Endodermal cell (in vitro differentiated cells): ENCODE measurements around the gene PDXP. TPM values are rescaled to one million over a fixed set of nuclear protein-coding genes. Genes with fewer than 3 reads are reported as not detected.

Experiments
- DNase-seq: peaks from one replicate; pipeline ENCODE4 v3.0.0-alpha.2; 2017
- H3K27ac ChIP-seq: 2 replicates; pipeline ENCODE4 v1.5.1; 2013; ENCODE audit warnings: mild to moderate bottlenecking, low read depth, low read length, moderate library complexity
- H3K27me3 ChIP-seq: 2 replicates; pipeline ENCODE4 v1.6.1; 2013; ENCODE audit warnings: mild to moderate bottlenecking, low read length, moderate library complexity; ENCODE audit not compliant: insufficient read depth, control insufficient read depth, poor library complexity, severe bottlenecking
- H3K36me3 ChIP-seq: 2 replicates; pipeline ENCODE4 v1.7.0; 2013; ENCODE audit warnings: mild to moderate bottlenecking, low read length, moderate library complexity; ENCODE audit not compliant: control insufficient read depth, insufficient read depth
- H3K4me1 ChIP-seq: one replicate; pipeline ENCODE4 v1.7.0; 2013; ENCODE audit warnings: low read length; ENCODE audit not compliant: control insufficient read depth, insufficient read depth
- H3K4me3 ChIP-seq: 2 replicates; pipeline ENCODE4 v1.5.1; 2013; ENCODE audit warnings: mild to moderate bottlenecking, low read length, moderate library complexity
- H3K9ac ChIP-seq: 2 replicates; pipeline ENCODE4 v1.6.1; 2013; ENCODE audit warnings: mild to moderate bottlenecking, low read length, moderate library complexity; ENCODE audit not compliant: poor library complexity, severe bottlenecking; ENCODE audit errors: extremely low read depth
- H3K9me3 ChIP-seq: 2 replicates; pipeline ENCODE4 v1.6.1; 2013; ENCODE audit warnings: mild to moderate bottlenecking, low read length, moderate library complexity; ENCODE audit not compliant: control insufficient read depth
- H3K27ac Mint-ChIP-seq: 2 replicates; pipeline ENCODE4 v1.8.0; 2020; ENCODE audit warnings: mixed read lengths
- H3K27me3 Mint-ChIP-seq: 2 replicates; pipeline ENCODE4 v1.8.0; 2021; ENCODE audit warnings: mild to moderate bottlenecking, mixed read lengths; ENCODE audit not compliant: insufficient read depth
- H3K36me3 Mint-ChIP-seq: 2 replicates; pipeline ENCODE4 v1.8.0; 2020; ENCODE audit warnings: low read depth, mixed read lengths
- H3K4me1 Mint-ChIP-seq: 2 replicates; pipeline ENCODE4 v1.8.0; 2020; ENCODE audit warnings: mixed read lengths
- H3K4me3 Mint-ChIP-seq: 2 replicates; pipeline ENCODE4 v1.8.0; 2020; ENCODE audit warnings: mild to moderate bottlenecking, moderate library complexity, mixed read lengths
- H3K9me3 Mint-ChIP-seq: 2 replicates; pipeline ENCODE4 v1.8.0; 2020; ENCODE audit warnings: mild to moderate bottlenecking, mixed read lengths
- WGBS, 2 experiments: methylation state at CpG; one replicate each; pipeline versions ENCODE4 v1.1.5 to v1.1.7; 2013; ENCODE audit warnings: missing lambda C conversion rate in 2 of 2, mixed read lengths in 1 of 2; ENCODE audit not compliant: insufficient coverage in 1 of 2, insufficient read length in 1 of 2; 5-methylcytosine and 5-hydroxymethylcytosine counted together
- total RNA-seq, 2 donors: library from RNA; stranded (reverse); fragmentation: NEBNext Ultra II Directional in 1 of 2; extraction: Animal tissue kit (Norgen Biotek cat#: 25700) in 1 of 2; gene quantifications; 2 replicates in 1 of 2; 3 replicates in 1 of 2; pipeline ENCODE4 v1.2.1, GENCODE V29; 2021
- TF ChIP-seq, protein P1 (sequence below): fragments of 200-600 bp; sonication (generic); conservative IDR thresholded peaks from 2 replicates; pipeline ENCODE4 v1.5.0; 2021; ENCODE audit warnings: antibody characterized with exemption, mild to moderate bottlenecking

Gene PDXP
- total RNA-seq, 2 donors from 2014 or later: 23.5 to 29.3 TPM

DNA sequence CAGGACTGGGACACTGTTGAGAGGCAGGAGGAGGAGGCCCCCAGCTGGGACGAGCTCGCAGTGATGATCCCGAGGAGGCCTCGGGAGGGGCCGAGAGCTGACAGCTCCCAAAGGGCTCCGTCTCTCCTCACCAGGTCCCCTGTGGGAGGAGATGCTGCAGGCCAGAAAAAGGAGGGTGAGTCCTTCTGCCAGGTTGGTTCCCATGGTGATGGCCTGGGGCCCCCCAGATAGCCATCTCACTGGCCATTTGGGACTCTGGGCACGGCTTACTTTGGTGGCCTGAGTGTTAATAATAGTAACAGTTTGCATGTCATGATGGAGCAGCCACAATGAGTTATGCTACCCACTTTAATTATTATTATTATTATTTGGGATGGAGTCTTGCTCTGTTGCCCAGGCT lies 57.2 kb downstream of the PDXP start:
- H3K9me3 Mint-ChIP-seq: peaks cover 4% of the 10 kb centered on the region
- Histone ChIP-seq H3K4me1 (no peaks in the 10 kb centered on the region), H3K9me3 (peaks cover 7% of the 10 kb centered on the region), H3K9ac (no peak overlapping the region), H3K27me3 (no peaks in the 10 kb centered on the region), H3K36me3 (peaks cover 30% of the 10 kb centered on the region), H3K4me3 (no peak overlapping the region), H3K27ac (no peak overlapping the region)
- no peaks in the 10 kb centered on the region for H3K4me1 Mint-ChIP-seq
- no peak overlapping the region for H3K4me3 Mint-ChIP-seq
- H3K36me3 Mint-ChIP-seq: peaks cover 58% of the 10 kb centered on the region
- no peak for DNase-seq
- no peaks in the 10 kb centered on the region for H3K27me3 Mint-ChIP-seq
- 99% methylated on average over 7 of the region's 7 CpGs; no CpG with 5 or more reads in 1 of the 2 experiments for WGBS, 2 experiments
- no peak overlapping the region for H3K27ac Mint-ChIP-seq
- TF ChIP-seq, protein P1, sequence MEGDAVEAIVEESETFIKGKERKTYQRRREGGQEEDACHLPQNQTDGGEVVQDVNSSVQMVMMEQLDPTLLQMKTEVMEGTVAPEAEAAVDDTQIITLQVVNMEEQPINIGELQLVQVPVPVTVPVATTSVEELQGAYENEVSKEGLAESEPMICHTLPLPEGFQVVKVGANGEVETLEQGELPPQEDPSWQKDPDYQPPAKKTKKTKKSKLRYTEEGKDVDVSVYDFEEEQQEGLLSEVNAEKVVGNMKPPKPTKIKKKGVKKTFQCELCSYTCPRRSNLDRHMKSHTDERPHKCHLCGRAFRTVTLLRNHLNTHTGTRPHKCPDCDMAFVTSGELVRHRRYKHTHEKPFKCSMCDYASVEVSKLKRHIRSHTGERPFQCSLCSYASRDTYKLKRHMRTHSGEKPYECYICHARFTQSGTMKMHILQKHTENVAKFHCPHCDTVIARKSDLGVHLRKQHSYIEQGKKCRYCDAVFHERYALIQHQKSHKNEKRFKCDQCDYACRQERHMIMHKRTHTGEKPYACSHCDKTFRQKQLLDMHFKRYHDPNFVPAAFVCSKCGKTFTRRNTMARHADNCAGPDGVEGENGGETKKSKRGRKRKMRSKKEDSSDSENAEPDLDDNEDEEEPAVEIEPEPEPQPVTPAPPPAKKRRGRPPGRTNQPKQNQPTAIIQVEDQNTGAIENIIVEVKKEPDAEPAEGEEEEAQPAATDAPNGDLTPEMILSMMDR: no peak

Other genes with a start within 250 kb of the PDXP start
- under 1 TPM; 0.40 to 0.46 TPM for gene ELFN2, start 231.2 kb upstream of the PDXP start, total RNA-seq
- gene MFNG, start 172.3 kb upstream of the PDXP start, total RNA-seq: 1 to 10 TPM; 1.9 to 6.6 TPM
- 10 to 100 TPM; 20.3 to 24.4 TPM for gene CARD10, start 139.3 kb upstream of the PDXP start, total RNA-seq
- gene CDC42EP1, start 98.2 kb upstream of the PDXP start, total RNA-seq: 10 to 100 TPM; 45.0 to 45.1 TPM
- under 1 TPM in 1 of 2 donors, not detected in 1; 0.86 TPM for gene LGALS2, start 78.6 kb upstream of the PDXP start, total RNA-seq
- 10 to 100 TPM; 87.5 TPM for gene GGA1, start 49.9 kb upstream of the PDXP start, total RNA-seq
- 10 to 100 TPM; 37.7 to 38.6 TPM for gene SH3BP1, start 19.1 kb upstream of the PDXP start, total RNA-seq
- gene LGALS1, start 16.9 kb downstream of the PDXP start, total RNA-seq: 10 to 100 TPM; 10.4 to 16.0 TPM
- 10 to 100 TPM; 21.9 to 26.8 TPM for gene NOL12, start 27.6 kb downstream of the PDXP start, total RNA-seq
- 10 to 100 TPM; 74.7 to 82.2 TPM for gene TRIOBP, start 38.3 kb downstream of the PDXP start, total RNA-seq
- 10 to 100 TPM; 22.2 to 26.2 TPM for gene GCAT, start 149.2 kb downstream of the PDXP start, total RNA-seq
- gene GALR3, start 164.7 kb downstream of the PDXP start, total RNA-seq: under 1 TPM; 0.40 to 0.77 TPM
- 10 to 100 TPM; 14.1 to 14.3 TPM for gene ANKRD54, start 185.6 kb downstream of the PDXP start, total RNA-seq
- gene EIF3L, start 190.7 kb downstream of the PDXP start, total RNA-seq: 100 to 1,000 TPM; 469 to 541 TPM
- 10 to 100 TPM; 33.5 to 36.6 TPM for gene MICALL1, start 247.6 kb downstream of the PDXP start, total RNA-seq